ENCODE results near the gene LTB4R.

The LTB4R gene

DNA sequence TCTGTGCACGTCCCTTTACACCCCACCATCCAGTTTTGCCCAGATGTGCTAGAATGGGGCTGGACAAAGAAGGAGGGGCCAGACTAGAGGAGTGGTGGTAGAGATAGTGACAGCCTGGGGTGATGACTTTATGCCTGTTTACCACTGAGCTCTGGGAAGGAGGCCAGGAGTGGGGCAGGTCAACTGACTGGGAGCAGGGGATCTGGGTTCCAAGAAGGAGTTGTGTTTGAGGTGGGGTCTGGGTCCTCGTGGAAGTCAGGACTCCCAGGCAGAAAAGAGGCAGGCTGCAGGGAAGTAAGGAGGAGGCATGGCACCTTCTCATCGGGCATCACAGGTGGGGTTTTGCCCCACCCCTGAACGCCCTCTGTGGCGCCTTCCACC is 1.0 kb upstream of the LTB4R start:
- peak overlapping the region; percentile 33 for H3K4me3 ChIP-seq (ENCODE audit: low read depth, low read length)
- H3K79me2 ChIP-seq: no peaks in the 10 kb centered on the region
- H3K36me3 ChIP-seq (ENCODE audit: control insufficient read depth, insufficient read depth, low read length): no peaks in the 10 kb centered on the region
- peak overlapping the region; percentile 69 for H3K4me2 ChIP-seq (ENCODE audit: low read length)
- peak overlapping the region; percentile 90 for H2AFZ ChIP-seq
- no peaks in the 10 kb centered on the region for H3K27me3 ChIP-seq (ENCODE audit: control insufficient read depth, insufficient read depth, low read length)
- peak overlapping the region; percentile 68 for H3K27ac ChIP-seq
- no peak overlapping the region for H3K9ac ChIP-seq
- no peaks in the 10 kb centered on the region for H3K9me3 ChIP-seq (ENCODE audit: control insufficient read depth, low read length)
- TF ChIP-seq, protein P1, sequence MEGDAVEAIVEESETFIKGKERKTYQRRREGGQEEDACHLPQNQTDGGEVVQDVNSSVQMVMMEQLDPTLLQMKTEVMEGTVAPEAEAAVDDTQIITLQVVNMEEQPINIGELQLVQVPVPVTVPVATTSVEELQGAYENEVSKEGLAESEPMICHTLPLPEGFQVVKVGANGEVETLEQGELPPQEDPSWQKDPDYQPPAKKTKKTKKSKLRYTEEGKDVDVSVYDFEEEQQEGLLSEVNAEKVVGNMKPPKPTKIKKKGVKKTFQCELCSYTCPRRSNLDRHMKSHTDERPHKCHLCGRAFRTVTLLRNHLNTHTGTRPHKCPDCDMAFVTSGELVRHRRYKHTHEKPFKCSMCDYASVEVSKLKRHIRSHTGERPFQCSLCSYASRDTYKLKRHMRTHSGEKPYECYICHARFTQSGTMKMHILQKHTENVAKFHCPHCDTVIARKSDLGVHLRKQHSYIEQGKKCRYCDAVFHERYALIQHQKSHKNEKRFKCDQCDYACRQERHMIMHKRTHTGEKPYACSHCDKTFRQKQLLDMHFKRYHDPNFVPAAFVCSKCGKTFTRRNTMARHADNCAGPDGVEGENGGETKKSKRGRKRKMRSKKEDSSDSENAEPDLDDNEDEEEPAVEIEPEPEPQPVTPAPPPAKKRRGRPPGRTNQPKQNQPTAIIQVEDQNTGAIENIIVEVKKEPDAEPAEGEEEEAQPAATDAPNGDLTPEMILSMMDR (IDR thresholded peaks at IDR 0.05): no peak
- H3K4me1 ChIP-seq: peaks cover 7% of the 10 kb centered on the region

DNA sequence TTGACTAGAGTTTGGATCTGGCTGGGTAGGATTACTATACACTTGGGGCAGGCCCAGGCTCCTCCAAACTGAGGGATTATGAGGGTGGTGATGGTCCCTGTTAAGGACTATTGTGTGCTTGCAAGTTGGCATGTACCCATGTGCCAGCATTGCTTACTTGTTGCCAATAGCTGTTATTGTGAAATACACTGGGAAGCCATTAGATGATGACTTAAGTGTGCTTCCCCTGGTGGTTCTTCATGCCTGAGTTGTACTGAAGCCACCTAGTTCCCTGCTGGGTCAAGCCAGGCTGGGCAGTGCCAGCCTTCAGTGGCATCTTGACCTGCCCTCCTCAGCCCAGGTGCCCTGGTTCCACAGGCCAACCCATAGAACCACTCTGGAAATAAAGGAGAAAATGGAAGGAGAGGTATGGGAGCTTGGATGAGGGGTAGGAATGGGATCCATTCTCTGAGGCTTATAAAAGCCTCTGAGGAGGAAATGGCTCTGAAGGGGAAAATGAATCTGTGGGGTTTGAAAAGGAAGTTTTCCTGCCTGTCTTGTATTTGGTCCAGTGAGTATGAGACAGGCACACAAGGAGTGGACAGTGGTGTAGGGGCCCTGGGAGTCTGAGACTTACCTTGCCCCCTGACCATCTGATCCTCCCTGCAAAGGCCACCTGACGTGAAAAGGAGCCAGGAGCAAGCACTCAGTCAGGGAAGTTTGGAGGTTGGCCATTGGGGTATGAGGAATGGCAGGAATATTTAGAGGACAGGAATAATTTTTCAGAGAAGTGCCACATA is 724 bp downstream of the LTB4R start:
- Histone ChIP-seq H2AFZ (no peak overlapping the region), H3K27ac (peak overlapping the region; percentile 68), H3K4me1 (peaks cover 7% of the 10 kb centered on the region), H3K79me2 (no peaks in the 10 kb centered on the region), H3K27me3 (ENCODE audit: control insufficient read depth, insufficient read depth, low read length) (no peaks in the 10 kb centered on the region), H3K9me3 (ENCODE audit: control insufficient read depth, low read length) (no peaks in the 10 kb centered on the region), H3K4me3 (ENCODE audit: low read depth, low read length) (no peak overlapping the region), H3K36me3 (ENCODE audit: control insufficient read depth, insufficient read depth, low read length) (no peaks in the 10 kb centered on the region), H3K9ac (no peak overlapping the region), H3K4me2 (ENCODE audit: low read length) (no peak overlapping the region)
- TF ChIP-seq, protein P1 (IDR thresholded peaks at IDR 0.05): no peak

DNA sequence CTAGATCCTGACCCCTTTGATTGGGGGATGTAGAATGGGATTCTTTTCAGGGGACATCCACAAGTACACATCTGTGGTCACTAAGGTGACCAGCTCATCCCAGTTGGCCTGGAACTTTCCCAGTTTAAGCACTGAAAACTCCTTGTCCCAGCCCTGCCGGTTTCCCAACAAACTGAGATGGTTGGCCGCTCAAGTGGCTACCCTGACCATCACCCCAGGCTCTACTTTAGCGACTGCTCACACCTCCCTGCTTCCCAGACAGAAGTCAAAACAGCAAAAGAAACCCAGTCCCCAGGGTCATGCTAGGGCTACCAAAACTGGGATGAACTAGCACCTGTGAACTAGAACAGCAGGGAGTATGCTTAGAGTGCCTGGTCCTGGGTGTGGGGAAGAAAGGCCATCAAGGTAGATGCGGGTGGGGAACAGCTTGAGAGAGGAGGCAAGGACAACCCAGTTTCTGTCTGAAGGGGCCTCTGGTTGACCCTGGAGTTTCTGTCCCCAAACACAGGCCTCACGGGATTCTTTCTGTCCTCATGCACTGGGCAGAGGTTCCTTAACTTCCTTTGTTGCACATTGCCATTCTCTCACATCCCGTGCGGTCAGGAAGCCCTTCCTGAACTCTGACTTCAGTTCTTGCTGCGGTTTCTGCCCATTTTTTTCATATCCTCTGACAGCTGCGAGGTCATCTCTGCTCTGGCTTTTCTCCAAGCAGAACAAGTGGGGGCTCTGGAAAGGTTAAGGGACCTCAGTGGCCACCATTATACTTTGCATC is 1.6 kb downstream of the LTB4R start:
- no peaks in the 10 kb centered on the region for H3K27me3 ChIP-seq (ENCODE audit: control insufficient read depth, insufficient read depth, low read length)
- H3K4me2 ChIP-seq (ENCODE audit: low read length): no peak overlapping the region
- H2AFZ ChIP-seq: no peak overlapping the region
- H3K79me2 ChIP-seq: no peaks in the 10 kb centered on the region
- peak overlapping the region; percentile 68 for H3K27ac ChIP-seq
- no peaks in the 10 kb centered on the region for H3K9me3 ChIP-seq (ENCODE audit: control insufficient read depth, low read length)
- H3K4me3 ChIP-seq (ENCODE audit: low read depth, low read length): no peak overlapping the region
- H3K9ac ChIP-seq: no peak overlapping the region
- peaks cover 7% of the 10 kb centered on the region for H3K4me1 ChIP-seq
- H3K36me3 ChIP-seq (ENCODE audit: control insufficient read depth, insufficient read depth, low read length): no peaks in the 10 kb centered on the region
- TF ChIP-seq, protein P1 (IDR thresholded peaks at IDR 0.05): no peak

DNA sequence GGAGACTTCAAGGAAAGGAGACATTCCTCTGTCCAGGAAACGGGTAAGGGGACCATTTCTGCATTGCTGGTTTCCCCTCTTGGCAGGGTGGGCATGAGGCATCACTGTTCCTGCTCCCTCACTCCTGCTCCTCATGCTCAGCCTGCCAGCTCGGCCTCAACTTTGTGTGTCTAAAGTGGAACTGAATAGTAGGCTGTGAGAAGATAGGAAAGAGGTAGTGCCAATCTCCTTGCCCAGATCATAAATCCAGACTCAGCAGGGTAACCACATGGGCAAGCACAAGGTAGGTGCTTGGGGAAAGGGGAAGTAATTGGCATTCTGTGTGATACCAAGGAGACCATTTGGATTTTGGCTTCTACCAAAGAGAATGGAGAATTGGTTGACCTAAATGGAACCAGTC is 2.6 kb downstream of the LTB4R start:
- Histone ChIP-seq H3K4me1 (peaks cover 7% of the 10 kb centered on the region), H3K79me2 (no peaks in the 10 kb centered on the region), H3K9ac (no peak overlapping the region), H3K36me3 (ENCODE audit: control insufficient read depth, insufficient read depth, low read length) (no peaks in the 10 kb centered on the region), H3K27me3 (ENCODE audit: control insufficient read depth, insufficient read depth, low read length) (no peaks in the 10 kb centered on the region), H3K9me3 (ENCODE audit: control insufficient read depth, low read length) (no peaks in the 10 kb centered on the region), H3K27ac (peak overlapping the region; percentile 36), H3K4me2 (ENCODE audit: low read length) (no peak overlapping the region), H2AFZ (no peak overlapping the region), H3K4me3 (ENCODE audit: low read depth, low read length) (no peak overlapping the region)
- TF ChIP-seq, protein P1 (IDR thresholded peaks at IDR 0.05): no peak

All from parathyroid adenoma (tissue), 2 donors.